Measurements from ENCODE around the gene BMPR1A. TPM values are rescaled to one million over a fixed set of nuclear protein-coding genes. Genes with fewer than 3 reads are reported as not detected.

The BMPR1A gene
- total and polyA plus RNA-seq, 2 experiments from 2014 or later = 14.2 to 82.5 TPM

- Histone ChIP-seq H3K27ac (ENCODE audit: low read depth) (no peak overlapping the region), H3K4me2 (no peak overlapping the region), H3K4me3 (no peak overlapping the region), H3K9me2 (ENCODE audit: insufficient read depth) (peaks cover 4% of the 10 kb centered on the region; the same call in 1 of the 2 replicates), H3K36me3 (ENCODE audit: insufficient read depth) (no peaks in the 10 kb centered on the region), H4K20me1 (replicated peaks; ENCODE audit: insufficient read depth) (no peaks in the 10 kb centered on the region), H3K27me3 (ENCODE audit: insufficient read depth) (no peaks in the 10 kb centered on the region), H2AFZ (no peak overlapping the region), H3F3A (replicated peaks; ENCODE audit: low read depth) (no peaks in the 10 kb centered on the region), H3K4me1 (ENCODE audit: insufficient read depth) (no peaks in the 10 kb centered on the region; the same call in 1 of the 2 replicates), H3K79me2 (replicated peaks; ENCODE audit: insufficient read depth) (no peaks in the 10 kb centered on the region)
- Mint-ChIP-seq H3K27ac (no peak overlapping the region), H3K36me3 (ENCODE audit: low read depth) (no peaks in the 10 kb centered on the region), H3K9me3 (no peaks in the 10 kb centered on the region), H3K4me1 (peaks cover 6% of the 10 kb centered on the region; the same call in 2 of the 3 replicates), H3K27me3 (ENCODE audit: insufficient read depth, low read depth, poor library complexity) (no peaks in the 10 kb centered on the region), H3K4me3 (no peak overlapping the region)
- TF ChIP-seq STAT1 (IDR thresholded peaks at IDR 0.05; ENCODE audit: unreplicated experiment) (no peak), JUNB (IDR thresholded peaks at IDR 0.05; ENCODE audit: unreplicated experiment) (no peak), POLR2AphosphoS5 (IDR thresholded peaks at IDR 0.05; ENCODE audit: low read depth) (no peak), EZH2phosphoT487 (IDR thresholded peaks at IDR 0.05; ENCODE audit: unreplicated experiment) (no peak), CREB1 (CRISPR knock-in tag; IDR thresholded peaks at IDR 0.05; ENCODE audit: low read depth) (no peak), ZNF331 (CRISPR knock-in tag; IDR thresholded peaks at IDR 0.05; ENCODE audit: low read depth) (no peak), ZNF462 (CRISPR knock-in tag; IDR thresholded peaks at IDR 0.05) (no peak)
- DNase-seq (ENCODE audit: low spot score) = no peak
- ATAC-seq = no peak
These were observed 32.0 kb upstream of the BMPR1A start for GRCh38 chr10:86724445-86724844.
